COLO668 (cell line): ENCODE results near the gene TIPARP.
"Not testable (repeated sequence)": the region's sequence is repeated elsewhere in the genome, so short reads cannot be mapped to it uniquely, and the experiment has no call there.

Source experiments
- DNase-seq: peaks from one replicate; lab custom pipeline; 2025; ENCODE audit not compliant: unreplicated experiment; lab: John Stamatoyannopoulos, UW

The TIPARP gene

DNA sequence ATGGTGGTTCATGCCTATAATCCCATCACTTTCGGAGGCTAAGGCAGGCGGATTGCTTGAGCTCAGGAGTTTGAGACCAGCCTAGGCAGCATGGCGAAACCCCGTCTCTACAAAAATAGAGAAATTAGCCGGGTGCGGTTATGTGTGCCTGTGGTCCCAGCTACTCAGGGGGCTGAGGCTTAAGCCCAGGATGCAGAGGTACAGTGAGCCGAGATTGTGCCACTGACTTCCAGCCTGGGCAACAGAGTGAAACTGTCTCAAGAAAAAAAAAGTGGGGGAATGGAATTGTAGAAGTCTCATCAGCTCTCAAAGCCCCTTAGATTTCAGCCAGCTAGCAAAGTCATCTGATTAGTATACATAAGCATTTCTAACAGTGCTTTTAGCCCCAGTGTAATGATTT is 33.2 kb downstream of the TIPARP start:
- DNase-seq = no peak

- no peak for DNase-seq
Measured at GRCh38 chr3:156710429-156710828, 36.0 kb downstream of the TIPARP start.

- no peak for DNase-seq
Measured at GRCh38 chr3:156711113-156711512, 36.7 kb downstream of the TIPARP start.

DNA sequence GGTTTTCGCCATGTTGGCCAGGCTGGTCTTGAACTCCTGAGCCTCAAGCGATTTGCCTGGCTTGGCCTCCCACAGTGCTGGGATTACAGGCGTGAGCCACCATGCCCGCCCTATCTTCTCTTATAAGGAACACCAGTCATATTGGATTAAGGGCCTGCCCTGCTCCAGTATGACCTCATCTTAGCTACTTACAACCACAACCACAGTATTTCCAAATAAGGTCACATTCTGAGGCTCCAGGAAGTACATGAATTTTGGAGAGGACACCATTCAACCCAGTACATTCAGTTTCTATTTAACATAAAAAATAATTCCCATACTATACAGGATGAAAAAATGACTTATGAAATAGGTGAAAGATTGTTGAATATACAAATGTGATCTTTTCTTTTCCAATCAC is 37.6 kb downstream of the TIPARP start:
- DNase-seq = not testable (repeated sequence)

DNA sequence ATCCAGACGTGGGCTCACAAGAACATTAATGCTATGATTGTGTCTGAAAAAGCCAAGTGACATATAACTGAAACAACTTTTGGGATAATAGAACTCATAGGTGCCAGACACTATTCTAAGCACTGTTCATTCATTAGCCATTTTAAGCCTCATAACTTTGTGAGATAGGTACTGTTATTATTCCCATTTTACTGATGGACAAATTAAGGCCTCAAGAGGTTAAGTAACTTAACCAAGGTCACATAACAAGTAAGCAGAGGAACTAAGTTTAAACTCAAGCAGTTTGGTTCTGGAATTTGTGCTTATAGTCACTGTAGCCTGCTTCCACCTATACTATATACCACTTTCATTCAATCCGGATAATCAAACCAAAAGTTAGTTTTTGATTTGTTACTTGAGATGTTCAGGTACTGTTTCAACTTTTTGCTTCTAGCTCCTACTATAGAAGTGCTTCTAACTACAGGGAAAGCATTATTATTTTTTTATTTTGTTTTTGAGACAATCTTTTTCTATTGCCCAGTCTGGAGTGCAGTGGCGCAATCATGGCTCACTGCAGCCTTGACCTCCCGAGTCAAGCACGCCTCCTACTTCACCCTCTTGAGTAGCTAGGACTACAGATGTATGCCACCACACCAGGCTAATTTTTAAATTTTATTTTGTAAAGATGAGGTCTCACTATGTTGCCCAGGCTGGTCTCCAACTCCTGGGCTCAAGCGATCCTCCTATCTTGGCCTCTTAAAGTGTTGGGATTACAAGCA is 41.9 kb downstream of the TIPARP start:
- no peak for DNase-seq

- DNase-seq = no peak
Measured at GRCh38 chr3:156718622-156719306, 44.4 kb downstream of the TIPARP start.

GRCh38 chr3:156720826-156721225 is 46.4 kb downstream of the TIPARP start:
- DNase-seq = no peak

DNA sequence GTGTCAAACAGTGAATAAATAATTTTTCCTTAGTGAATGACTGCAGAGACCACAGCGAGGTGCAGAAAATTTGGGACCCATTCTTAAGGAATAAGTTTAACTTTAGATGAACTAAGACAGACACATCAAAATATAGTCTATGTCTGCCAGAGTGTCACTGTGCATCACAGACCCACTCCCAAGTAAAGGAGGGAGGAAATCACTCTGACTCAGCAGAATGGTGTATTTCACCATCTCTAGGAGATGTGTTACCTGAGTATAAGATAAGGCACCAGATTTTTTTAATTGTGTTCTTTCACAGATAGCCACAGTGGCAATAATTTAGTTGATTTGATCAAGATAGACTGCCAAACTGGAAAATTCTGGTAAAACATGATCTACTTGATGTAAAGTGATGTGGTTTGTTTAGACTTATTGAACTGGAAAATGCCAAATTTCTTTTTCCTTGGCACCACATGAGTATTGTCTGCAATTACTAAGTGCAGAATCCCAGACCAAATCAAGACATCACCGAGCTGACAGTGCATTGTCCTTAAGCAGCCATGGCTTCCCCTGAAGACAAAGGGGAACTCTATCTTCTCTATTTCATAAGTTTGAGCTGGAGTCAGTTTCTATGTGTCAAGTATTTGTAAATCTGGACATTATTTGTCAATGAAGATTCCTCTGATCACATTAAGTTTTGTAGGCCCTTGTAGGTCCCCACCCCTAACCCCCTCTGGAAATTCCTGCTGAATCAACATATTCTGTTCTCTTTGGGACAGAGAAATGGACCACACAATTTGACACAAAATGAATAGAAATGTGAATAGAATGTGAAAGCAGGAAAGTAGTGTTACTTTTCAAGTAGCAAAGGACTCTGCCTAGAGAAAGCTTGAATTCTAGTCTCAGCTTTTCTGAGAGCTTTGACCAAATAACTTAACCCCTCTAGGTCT is 47.6 kb downstream of the TIPARP start:
- DNase-seq = no peak

GRCh38 chr3:156723182-156723619 is 48.8 kb downstream of the TIPARP start:
- no peak for DNase-seq

DNA sequence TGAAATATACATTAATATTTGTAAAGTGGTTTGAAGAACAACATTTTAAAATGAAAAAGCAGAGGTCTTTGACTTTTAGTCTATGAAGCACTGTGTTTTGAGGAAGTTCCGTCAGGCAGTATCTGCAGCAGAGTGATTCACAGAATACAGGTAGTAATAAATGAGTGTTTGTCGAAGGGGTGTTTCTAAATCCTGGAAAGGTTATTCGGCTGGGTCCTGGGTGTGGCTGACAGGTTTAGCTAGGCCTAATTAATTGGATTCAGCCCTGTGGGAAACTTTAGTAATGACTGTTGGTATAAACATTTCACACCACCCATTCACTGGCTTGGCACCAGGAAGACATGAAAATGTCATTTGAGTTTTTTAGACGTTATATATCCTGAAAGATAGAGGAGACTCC is 51.3 kb downstream of the TIPARP start:
- peak; percentile 23 for DNase-seq

- DNase-seq = no peak
Measured at GRCh38 chr3:156726456-156726855, 52.1 kb downstream of the TIPARP start.

DNA sequence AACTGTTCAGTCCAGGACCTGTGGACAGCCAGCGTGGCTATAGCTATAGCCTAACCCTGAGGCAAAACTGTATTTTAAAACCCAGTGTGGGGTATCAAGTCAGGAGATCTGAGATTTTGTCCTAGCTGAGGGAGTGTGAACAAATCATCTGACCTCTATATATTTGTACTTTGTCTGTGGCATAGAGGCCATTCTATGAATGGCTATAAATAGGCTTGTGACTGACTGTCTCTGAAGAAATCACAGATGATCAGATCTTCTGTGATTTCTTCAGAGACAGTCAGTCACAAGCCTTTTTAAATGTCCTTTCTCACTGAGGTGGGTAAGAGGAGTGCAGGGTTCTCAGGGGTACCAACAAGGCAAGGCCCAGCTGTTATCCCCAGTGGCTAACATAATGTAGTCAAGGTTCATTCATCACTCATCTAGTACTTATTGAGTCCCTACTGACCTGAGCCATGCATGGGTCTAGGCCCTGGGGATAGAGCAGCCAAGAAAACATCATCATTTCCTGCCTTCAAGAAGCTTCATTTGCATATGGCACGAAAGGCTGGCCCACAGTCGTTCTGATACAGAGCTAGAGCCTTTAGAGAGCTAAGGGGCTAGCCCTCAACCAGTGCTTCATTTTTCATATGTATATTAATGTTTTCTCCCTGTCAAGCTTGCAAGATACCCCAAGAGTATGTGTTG is 53.3 kb downstream of the TIPARP start:
- DNase-seq = peak; percentile 24

GRCh38 chr3:156728267-156728985 is 54.0 kb downstream of the TIPARP start:
- DNase-seq = peak; percentile 50

DNA sequence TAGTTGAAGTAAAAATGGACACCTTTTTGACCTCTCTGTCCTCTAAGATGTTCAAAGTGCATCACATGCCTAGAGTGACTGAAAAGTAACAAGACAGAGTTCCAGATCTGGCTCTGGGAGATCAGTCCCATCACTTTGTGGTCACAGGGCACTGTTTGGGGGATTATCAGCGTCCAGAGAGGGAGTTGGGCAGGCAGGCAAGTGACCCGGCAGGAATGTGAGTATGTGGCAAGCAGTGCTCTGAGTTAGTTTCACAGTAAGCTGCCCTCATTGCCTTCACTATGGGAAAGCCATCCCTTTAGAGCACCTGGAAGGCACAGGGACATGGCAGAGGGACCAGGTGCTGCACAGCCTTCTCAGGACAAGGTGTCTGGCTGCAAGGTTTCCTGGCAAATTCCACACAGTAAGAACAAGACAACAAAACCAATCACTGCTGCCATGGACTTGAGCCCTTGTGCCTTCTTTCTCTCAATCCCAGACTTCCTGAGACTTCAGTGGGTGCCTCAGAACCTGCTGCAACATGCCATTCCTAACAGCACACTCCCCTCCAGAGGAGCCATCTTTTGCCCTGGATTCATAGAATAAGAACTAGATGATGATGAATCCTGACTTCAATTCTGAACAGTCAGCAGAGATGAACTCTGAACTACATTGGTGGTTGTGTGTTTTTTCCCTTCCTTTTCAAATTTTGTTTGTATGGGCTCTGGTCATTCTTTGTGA is 55.2 kb downstream of the TIPARP start:
- DNase-seq = no peak

DNA sequence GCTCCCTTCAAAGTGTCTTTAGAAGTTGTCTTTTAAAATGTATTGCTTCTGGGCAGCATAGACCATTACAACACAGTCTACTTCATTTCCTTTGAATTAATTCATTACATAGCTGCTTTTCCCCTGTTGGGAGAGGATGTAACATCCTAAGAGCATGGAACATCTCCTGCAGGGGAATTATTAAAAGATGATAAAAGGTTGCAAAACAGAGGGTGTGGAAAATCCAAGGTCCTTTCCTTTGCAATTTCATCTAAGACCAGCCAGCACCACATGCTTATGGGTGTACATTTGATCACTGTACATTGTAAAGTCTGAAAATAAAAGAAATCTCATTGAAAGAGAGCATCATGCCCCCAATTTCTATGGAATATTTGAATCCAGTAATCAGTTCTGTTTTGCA is 57.4 kb downstream of the TIPARP start:
- DNase-seq = no peak

DNA sequence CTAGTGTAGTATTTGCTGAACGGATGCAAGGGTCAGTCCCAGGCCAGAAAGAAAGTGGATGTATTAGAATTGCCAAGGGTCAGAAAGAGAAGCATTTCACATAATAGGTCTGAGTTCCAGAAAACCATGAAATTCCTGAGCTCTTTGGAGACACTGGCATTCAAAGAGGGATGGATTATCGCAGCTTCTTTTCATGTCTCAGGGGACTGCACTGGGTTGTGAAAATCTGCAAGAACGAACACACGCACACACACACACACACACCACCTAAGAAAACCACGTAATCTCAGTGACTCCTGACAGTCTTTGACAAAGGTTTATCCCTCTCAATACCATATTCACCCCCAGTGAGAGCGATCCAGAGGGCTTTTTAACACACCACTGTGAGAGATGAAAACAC is 57.9 kb downstream of the TIPARP start:
- no peak for DNase-seq

DNA sequence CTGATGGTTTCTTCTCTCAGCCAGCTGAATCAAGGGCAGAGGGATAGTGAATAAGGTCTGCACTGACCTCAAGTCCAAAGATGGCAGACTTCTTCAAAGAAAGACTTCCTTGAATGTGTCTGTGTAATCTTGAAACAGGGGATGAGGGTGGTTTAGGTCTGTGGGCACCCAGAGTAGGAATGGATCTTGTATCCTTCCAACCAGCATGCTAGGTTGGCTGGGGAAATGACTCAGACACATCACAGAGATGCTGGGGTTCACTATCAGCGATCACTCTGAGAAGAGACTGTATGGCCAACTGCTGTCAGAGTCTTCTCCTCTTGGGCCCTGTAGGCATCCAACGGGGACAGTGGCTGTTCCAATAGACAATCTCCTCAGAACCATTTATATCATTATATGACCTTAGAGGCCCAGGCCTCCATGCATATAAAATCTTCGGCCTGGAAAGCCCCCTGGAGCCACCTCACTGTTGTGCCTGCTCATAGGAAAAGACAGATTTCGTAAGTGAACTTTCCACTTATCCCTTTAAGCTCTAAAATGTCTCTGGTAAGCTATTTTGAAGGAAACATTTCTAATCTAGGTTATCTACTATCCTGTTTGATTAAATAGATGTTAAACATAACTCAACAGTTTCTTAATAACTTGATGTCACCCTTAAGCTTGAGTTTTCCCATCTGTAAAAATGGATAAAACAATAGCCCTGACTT is 58.5 kb downstream of the TIPARP start:
- DNase-seq = no peak

- DNase-seq = not testable (repeated sequence)
Measured at GRCh38 chr3:156734661-156735060, 60.3 kb downstream of the TIPARP start.

GRCh38 chr3:156735471-156735870 is 61.1 kb downstream of the TIPARP start:
- no peak for DNase-seq
